Measurements from ENCODE around the gene COPZ2. TPM values are rescaled to one million over a fixed set of nuclear protein-coding genes. Genes with fewer than 3 reads are reported as not detected.

Gene COPZ2
- total RNA-seq, 4 donors from 2014 or later, result 54.1 to 103 (median 76.9) TPM

DNA sequence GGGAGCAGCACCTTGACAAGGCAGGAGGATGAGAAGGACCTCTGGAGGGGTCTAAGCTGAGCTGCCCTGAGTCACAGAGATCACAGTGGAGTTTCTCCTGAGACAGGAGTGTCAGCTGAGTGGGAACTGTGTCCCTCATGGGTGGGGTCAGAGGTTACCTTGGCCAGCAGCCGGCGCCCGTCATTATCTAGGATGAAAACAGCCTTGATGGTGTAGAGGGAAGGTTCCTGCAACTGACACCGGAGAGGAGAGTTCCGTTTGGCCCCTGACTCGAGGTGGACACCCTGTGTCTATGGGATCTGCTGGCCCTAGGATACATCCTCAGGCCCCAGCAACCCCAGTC, 933 bp downstream of the COPZ2 start:
- TF ChIP-seq, protein P1, sequence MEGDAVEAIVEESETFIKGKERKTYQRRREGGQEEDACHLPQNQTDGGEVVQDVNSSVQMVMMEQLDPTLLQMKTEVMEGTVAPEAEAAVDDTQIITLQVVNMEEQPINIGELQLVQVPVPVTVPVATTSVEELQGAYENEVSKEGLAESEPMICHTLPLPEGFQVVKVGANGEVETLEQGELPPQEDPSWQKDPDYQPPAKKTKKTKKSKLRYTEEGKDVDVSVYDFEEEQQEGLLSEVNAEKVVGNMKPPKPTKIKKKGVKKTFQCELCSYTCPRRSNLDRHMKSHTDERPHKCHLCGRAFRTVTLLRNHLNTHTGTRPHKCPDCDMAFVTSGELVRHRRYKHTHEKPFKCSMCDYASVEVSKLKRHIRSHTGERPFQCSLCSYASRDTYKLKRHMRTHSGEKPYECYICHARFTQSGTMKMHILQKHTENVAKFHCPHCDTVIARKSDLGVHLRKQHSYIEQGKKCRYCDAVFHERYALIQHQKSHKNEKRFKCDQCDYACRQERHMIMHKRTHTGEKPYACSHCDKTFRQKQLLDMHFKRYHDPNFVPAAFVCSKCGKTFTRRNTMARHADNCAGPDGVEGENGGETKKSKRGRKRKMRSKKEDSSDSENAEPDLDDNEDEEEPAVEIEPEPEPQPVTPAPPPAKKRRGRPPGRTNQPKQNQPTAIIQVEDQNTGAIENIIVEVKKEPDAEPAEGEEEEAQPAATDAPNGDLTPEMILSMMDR (IDR thresholded peaks at IDR 0.05; ENCODE audit: low read depth), result no peak

DNA sequence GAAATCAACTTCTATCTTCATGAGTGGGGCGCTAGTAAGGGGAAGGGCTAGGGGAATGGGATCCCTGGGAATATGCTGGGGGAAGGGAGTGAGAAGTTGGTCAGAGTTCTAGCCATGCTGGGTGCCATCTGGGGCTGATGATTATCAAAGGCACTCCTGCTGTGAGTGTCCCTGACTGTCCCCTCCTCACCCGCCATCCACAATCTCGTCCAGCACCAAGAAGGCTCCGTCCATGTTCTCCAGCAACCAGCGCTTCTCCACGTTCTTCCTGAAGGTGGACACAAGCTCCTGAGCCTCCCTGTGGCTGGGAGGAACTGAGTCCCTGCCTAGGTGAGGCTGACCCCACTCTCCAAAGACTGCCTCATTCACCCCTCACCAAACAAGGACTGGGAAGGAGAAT, 5.6 kb downstream of the COPZ2 start:
- TF ChIP-seq, protein P1 (IDR thresholded peaks at IDR 0.05; ENCODE audit: low read depth), result no peak

DNA sequence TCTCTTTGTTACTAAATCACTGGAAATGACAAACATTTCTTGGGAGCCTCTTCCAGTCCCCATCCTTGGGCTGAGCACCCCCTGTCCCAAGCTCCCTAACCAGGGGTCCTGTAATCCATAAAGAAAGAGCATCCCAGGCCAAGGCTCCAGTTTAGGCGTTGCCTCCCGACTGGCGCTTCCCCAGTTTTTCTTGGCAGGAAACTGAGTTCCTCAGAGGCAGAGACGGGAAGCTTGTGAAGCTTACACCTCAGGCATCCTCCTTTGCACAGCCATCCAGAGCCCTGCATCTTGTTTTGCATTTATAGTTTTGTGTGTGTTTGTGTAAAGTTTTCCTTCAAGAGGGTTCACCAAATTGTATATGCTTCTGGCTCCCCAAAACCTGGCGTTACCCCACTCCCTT, 7.1 kb downstream of the COPZ2 start:
- TF ChIP-seq, protein P1 (IDR thresholded peaks at IDR 0.05; ENCODE audit: low read depth), result no peak

DNA sequence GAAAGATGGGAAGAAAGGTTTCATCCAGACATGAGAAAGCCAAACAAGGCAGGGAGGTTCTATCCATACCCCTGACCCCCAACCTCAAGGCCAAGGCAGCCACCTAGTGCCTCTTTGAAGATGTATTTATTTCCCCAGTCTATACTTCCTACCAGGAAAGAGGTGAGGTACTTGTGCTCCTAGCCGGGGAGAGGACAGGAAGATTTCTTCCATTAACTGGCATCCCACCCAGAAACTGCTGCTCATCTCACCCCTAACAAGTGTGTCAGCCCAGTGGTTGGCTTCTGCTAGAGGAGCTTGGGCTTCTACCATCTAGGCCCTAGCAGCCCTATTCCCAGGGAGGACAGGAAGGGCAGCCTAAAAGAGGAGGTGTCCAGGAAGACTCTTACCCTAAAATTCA, 8.9 kb downstream of the COPZ2 start:
- TF ChIP-seq, protein P1 (IDR thresholded peaks at IDR 0.05; ENCODE audit: low read depth), result no peak

DNA sequence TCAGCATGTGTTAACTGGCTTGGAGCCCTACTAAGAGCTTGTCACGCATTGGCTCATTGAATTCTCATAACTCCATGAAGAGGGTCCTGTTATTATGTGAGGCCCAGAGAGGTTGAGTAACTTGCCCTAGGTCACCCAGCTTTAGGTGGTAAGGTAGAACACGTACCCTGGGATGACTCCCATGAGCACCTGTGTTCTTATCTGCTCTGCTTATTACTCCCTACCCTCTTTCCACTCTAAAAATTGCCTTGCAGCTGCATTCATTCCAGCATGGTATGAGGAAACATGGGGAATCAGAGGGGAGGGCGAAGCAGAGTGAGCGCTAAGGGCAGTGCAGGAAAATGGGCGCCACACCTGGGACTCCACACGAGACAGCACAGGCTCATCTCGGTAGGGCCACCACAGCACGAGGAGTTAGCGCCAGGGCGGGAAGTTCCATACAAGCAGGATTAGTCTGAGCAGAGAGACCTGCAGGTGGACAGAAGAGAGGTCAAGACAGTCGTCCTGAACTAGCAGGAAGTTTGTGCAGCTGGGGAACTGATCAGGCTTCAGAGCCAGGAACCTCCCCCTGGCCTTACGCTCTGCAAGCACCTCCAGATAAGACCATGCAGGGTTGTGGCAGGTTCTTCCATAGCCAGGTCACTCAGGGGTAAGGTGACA, 10.1 kb downstream of the COPZ2 start:
- TF ChIP-seq, protein P1 (IDR thresholded peaks at IDR 0.05; ENCODE audit: low read depth), result no peak

DNA sequence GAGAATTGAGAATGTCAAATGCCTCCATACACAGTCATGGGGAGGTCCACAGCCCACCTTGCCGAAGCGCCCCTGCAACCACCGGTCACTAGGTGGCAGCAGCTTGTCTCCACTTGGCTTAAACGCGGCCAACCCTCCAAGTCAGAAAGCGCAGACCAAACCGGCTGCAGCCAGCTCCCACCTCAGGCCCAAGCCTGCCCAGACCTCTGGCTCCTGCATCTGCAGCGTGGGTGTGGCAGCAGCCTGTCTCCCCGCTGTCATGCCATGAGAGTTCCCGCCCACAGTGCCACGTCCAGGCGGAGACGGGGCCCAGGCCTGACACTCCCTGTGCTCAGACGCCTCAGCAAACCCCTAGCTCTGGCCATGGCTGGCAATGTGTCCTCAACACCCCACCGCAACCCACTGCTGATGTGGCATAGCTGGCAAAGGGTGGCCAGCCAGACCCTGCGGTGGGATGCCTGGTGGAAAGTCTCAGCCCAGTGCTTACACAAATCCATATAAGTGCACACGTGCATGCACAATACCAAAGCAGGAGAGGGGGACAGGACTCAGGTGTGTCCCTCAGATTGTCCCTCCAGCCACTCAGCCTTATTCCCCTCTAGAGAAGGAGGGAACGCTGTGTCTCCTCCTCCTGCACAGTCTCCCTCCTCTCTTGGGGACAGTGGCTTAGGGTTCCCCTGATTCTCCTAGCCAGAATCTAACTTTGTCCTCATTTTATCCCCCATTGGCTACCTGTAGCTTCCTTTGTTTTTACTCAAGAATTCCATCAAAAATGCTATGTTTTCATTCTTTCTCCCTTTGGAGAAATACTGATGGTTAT, 10.9 kb downstream of the COPZ2 start:
- TF ChIP-seq, protein P1 (IDR thresholded peaks at IDR 0.05; ENCODE audit: low read depth), result no peak

DNA sequence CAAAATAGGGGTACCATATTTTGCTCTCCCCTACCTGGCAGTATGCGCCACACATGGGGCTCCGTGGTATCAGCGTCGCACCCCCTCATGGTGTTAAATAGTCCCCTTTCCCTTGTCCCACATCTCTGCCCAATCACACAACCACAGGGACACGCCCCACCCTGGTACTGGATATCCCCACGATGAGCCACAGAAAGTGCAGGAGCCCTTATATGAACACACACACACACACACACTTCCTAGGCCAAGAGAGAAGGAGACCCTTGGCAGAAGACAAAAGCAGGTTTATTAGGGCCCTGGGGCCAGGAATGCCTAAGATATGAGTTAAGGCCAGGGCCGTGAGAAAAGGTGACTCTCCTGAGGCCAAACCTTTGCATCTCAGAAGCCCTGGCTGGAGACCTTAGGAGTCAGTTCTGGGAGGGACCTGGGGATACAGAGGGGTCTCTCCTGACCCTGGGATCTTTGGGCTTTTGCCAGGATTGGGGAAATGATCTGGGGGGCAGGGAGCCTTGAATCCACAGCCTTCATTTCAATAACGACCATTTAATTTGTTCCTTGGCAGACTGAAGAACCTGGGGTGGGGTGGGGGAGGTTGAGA, 11.6 kb downstream of the COPZ2 start:
- TF ChIP-seq, protein P1 (IDR thresholded peaks at IDR 0.05; ENCODE audit: low read depth), result no peak

Data from subcutaneous adipose tissue (tissue), 4 donors.